HG03060 (cell line): ENCODE measurements around the gene C17orf114.

Source experiments
- ATAC-seq: cut with Tn5 transposase; IDR thresholded peaks from one replicate; pipeline ENCODE4 v1.9.1; 2021; ENCODE audit warnings: low read depth, moderate number of reproducible peaks; ENCODE audit not compliant: unreplicated experiment

The C17orf114 gene

GRCh38 chr17:4823373-4824089 lies 21.4 kb upstream of the C17orf114 start:
- no peak for ATAC-seq

- no peak for ATAC-seq
These were observed 20.7 kb upstream of the C17orf114 start for GRCh38 chr17:4822835-4823234.

DNA sequence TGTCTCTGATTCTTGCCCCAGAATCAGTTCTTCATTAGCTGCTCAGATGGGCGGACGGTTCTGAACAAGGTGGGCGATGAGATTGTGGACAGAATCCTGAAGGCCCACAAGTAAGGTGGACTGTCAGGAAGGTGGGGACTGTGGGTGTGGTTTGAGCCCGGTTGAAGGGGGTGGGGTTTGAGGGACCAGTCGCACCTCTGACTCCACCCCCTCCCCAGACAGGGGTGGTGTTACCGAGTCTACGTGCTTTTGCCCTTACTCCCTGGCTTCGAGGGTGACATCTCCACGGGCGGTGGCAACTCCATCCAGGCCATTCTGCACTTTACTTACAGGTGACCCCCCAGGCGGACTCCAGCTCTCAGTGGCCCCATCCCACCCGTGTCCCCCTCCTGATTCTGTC lies 16.1 kb upstream of the C17orf114 start:
- ATAC-seq = no peak

DNA sequence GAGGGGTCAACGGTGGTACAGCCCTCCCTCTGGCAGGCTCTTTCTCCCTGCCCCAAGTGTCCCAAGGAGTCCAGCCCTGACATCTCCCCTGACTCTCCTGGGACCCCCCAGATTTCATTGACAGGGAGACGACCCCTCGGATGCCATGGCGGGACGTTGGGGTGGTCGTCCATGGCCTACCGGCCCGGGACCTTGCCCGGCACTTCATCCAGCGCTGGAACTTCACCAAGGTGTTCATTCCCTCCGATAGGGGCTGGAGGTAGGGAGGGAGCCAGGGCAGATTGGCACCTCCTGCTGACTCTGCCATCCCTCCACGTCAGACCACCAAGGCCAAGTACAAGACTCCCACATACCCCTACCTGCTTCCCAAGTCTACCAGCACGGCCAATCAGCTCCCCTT lies 14.7 kb upstream of the C17orf114 start:
- no peak for ATAC-seq

GRCh38 chr17:4815043-4815675 lies 13.0 kb upstream of the C17orf114 start:
- no peak for ATAC-seq

DNA sequence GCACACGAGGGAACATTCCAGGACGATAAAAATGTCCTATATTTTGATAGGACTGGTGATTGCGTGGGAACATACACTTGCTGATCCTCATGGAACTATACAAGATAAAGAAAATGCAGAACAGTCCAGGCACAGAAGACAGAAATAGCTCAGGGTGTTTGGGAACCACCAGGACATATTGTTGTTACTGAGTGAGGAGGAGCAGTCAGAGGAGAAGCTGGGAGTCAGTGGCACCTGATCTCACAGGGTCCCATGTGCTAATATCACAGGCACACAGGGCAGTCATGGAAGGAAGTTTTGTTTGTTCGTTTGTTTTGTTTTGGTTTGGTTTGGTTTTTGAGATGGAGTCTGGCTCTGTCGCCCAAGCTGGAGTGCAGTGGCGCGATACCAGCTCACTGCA lies 10.6 kb upstream of the C17orf114 start:
- ATAC-seq = no peak

GRCh38 chr17:4811471-4811870 lies 9.3 kb upstream of the C17orf114 start:
- ATAC-seq = no peak

GRCh38 chr17:4810696-4811290 lies 8.7 kb upstream of the C17orf114 start:
- ATAC-seq = no peak

GRCh38 chr17:4808378-4808767 lies 6.2 kb upstream of the C17orf114 start:
- ATAC-seq = no peak

DNA sequence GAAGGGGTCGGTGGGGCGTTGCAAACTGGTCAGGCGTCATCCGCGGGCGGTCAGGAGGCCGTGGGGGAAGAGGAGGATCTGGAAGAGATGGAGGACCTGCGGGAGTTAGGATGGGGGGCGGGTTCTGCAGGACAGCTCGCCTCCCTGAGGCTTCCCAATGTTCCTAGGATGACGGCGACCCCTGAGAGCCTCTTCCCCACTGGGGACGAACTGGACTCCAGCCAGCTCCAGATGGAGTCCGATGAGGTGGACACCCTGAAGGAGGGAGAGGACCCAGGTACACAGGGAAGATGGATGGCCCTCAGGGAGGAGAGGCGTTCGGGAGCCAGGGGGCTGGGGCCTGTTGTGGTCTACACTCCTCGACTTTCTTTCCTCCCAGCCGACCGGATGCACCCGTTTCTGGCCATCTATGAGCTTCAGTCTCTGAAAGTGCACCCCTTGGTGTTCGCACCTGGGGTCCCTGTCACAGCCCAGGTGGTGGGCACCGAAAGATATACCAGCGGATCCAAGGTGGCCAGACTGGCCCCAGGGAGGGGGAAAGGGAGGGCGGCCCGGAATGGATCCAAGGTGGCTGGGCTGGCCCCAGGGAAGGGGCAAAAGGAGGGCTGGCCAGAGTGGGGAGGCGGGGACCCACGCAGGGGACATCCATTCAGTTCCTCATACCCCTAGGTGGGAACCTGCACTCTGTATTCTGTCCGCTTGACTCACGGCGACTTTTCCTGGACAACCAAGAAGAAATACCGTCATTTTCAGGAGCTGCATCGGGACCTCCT lies 5.7 kb upstream of the C17orf114 start:
- no peak for ATAC-seq

GRCh38 chr17:4806777-4807604 lies 4.9 kb upstream of the C17orf114 start, which contains the start of gene PLD2:
Gene PLD2, plus strand, starts transcription at chr17:4807152. Its CDS starts 621 bp downstream, at chr17:4807773.
- ATAC-seq = no peak

DNA sequence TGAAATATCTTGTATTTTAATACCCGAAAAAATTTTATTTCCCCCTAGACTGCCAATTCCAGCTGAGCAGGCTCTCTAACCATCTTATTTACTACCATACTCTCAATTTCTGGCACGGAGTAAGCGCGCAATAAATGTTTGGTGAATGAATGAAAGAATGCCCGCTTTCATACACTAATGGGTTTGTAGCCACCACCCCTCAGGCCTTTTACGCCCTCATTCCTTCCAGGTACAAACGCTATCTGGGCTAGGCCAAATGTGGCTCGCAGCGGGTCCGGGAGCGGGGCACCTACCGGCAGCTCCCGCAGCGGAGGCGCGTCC lies 4.3 kb upstream of the C17orf114 start:
- no peak for ATAC-seq

DNA sequence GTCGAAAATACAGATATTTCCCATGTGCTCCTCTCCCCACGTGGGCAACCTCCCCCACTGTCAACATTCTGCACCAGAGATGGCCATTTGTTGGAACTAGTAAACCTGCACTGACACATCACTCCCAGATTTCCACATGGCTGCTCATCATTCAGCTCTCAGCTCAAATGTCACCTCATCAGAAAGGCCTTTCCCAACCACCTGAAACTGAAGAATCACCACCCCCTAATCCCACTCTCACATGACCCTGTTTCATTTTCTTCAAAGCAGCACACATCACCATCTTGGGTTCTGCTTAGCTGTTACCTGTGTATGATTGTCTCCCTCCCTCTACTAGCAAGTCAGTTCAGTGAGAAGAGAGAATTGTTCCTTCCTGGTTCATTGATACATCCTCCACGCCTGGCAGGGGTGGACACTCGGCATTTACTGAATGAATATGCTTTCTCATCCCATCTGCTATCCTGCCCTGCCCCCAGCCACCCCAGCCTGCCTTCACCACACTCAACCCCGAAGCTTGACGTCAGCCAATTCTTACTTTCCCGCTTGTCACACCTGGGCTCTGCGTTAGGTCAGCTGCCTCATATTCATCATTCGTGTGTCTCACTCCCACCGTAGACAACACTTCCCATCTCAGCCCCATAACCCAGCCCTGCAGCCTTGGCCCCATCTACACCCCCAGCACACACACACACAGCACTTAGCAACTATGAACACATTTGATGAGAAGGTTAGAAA lies 1.5 kb downstream of the C17orf114 start:
- ATAC-seq = no peak

- no peak for ATAC-seq
These were observed 5.6 kb downstream of the C17orf114 start for GRCh38 chr17:4796552-4796920.

DNA sequence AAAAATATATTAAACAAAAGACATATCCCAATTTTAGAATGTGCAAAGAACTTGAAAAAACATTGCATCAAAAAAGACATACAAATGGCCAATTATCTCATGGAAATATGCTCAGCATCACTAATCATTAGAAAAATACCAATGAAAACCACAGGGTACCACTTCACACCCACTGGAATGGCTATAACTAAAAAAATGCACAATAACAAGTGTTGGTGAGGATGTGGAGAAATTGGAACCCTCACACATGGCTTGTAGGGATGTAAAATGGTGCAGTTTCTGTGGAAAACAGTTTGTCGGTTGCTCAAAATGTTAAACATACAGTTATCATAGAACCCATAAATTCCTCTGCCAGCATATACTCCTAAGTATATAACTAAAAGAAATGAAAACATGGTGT lies 7.0 kb downstream of the C17orf114 start:
- no peak for ATAC-seq

DNA sequence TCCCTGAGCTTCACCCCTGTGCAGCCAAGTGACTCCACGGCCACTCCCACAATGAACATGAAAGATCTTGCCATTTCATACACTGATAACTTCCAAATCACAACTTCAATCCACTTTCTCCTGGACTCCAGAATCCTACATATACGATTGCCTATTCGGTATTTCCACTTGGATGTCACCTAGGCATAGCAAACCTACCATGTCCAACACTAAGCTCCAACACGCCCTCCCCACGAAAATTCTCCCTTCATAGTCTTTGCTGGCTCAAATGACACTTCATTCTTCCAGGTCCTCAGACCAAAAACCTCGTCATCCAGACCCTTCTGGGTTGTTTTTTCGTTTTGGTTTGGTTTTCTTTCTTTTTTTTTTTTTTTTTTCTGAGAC lies 11.4 kb downstream of the C17orf114 start:
- ATAC-seq = no peak

DNA sequence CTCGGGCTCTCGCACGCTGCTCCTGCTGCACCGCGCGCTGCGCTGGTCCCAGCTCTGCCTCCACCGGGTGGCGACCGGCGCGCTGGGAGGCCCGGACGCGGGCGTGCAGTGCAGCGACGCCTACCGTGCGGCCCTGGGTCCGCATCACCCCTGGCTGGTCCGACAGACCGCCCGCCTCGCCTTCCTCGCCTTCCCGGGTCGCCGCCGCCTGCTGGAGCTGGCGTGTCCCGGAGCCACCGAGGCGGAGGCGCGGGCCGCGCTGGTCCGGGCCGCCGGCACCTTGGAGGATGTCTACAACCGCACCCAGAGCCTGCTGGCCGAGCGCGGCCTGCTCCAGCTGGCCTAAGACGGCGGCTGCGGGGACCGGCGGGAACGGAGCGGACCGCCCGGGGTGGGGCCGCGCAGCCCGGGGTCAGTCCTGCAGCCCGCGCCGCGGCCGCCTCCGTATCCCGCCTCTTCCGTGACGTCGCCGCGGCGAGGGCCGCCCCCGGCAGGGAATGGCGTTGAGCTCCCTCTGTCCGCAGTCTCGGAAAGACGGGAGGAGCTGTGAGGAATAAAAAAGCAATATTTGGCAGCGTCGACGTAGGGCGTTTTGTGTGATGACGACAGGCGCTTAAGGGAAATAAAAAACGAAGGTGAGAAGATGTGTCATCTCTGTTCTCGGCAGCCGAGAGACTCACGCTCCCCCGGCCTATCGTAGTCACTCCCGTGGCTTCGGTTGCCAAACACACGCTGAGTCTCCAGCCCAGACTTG lies 12.0 kb downstream of the C17orf114 start:
- no peak for ATAC-seq

DNA sequence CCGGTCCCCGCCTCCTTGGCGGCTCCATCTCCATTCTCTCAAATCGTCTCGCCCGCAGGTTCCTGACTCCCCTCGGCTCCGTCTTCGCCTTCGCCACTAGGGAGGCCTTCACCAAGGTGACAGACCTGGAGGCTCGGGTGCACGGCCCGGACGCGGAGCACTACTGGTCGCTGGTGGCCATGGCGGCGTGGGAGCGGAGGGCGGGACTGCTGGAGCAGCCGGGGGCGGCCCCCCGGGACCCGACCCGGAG lies 12.5 kb downstream of the C17orf114 start:
- ATAC-seq = no peak
